Kidney capillary endothelial cell (primary cell): ENCODE data around the gene FKBP7.
"Not testable (repeated sequence)": the region's sequence is repeated elsewhere in the genome, so short reads cannot be mapped to it uniquely, and the experiment has no call there.

Source experiments
- DNase-seq: peaks from one replicate; pipeline ENCODE4 v3.0.0-alpha.2; 2018; ENCODE audit warnings: low spot score

Gene FKBP7

GRCh38 chr2:178449700-178450523 lies 28.5 kb downstream of the FKBP7 start:
- peak; percentile 10 for DNase-seq

GRCh38 chr2:178448968-178449661 lies 29.3 kb downstream of the FKBP7 start:
- DNase-seq, result no peak

- DNase-seq, result no peak
Measured at GRCh38 chr2:178441426-178441825, 37.0 kb downstream of the FKBP7 start.

GRCh38 chr2:178436662-178437061 lies 41.7 kb downstream of the FKBP7 start:
- DNase-seq, result no peak

- DNase-seq, result no peak
Measured at GRCh38 chr2:178429336-178429735, 49.1 kb downstream of the FKBP7 start.

- DNase-seq, result no peak
Measured at GRCh38 chr2:178428396-178428806, 50.0 kb downstream of the FKBP7 start.

GRCh38 chr2:178427458-178427857 lies 50.9 kb downstream of the FKBP7 start:
- DNase-seq, result no peak

DNA sequence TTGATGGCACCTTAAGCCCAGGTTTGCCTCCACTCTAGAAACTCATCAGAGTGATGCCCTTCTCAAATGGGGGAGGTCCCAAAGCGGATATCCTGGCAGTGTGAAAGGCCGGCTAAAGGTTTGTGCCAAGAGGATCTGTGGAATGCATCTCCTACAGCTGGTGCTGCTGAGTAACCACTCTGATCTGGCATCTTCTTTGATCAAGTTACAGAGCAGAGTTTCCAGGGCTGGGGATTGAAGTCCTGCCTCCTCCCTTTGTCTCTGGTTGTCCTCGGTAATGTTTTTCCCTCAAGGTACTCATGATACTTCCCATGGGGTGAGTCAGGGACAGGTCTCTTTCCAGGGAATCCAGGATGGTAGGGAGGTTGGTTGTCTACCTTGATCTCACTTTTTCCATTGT lies 52.0 kb downstream of the FKBP7 start:
- no peak for DNase-seq

- DNase-seq, result no peak
Measured at GRCh38 chr2:178425255-178425827, 53.1 kb downstream of the FKBP7 start.

DNA sequence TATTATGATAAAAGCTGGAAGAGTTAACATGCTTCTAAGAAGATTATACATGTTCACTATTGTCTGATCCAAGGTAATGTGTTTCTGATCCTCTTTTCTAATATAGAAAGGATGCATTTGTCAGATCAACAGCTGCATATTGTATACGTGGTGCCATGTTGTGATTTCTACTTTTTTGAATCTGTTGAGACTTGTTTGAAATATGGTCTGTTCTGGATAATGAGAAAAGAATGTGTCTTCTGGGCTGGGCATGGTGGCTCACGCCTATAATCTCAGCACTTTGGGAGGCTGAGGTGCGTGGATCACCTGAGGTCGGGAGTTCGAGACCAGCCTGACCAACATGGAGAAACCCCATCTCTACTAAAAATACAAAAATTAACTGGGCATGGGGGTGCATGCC lies 54.7 kb downstream of the FKBP7 start:
- not testable (repeated sequence) for DNase-seq

- DNase-seq, result no peak
Measured at GRCh38 chr2:178422097-178422496, 56.3 kb downstream of the FKBP7 start.

DNA sequence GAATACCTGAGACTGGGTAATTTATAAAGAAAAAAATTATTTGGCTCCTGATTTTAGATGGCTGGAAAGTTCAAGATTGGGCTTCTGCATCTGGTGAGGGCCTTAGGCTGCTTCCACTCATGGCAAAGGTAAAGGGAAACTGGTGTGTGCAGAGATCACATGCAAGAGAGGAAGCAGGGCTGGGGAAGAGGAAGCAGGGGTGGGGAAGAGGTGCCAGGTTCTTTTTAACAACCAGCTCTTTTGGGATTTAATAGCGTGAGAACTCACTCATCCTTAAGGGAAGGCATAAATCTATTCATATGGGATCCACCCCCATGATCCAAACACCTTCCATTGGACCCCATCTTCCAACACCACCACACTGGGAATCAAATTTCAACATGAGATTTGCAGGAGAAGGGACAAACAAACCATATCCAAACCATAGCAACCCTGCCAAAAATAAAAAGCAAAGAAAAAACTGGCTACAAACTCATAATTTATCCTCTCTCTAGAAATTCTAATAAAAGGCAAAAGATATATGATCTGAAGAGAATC lies 57.9 kb downstream of the FKBP7 start:
- DNase-seq, result no peak

- no peak for DNase-seq
Measured at GRCh38 chr2:178419123-178419522, 59.3 kb downstream of the FKBP7 start.

DNA sequence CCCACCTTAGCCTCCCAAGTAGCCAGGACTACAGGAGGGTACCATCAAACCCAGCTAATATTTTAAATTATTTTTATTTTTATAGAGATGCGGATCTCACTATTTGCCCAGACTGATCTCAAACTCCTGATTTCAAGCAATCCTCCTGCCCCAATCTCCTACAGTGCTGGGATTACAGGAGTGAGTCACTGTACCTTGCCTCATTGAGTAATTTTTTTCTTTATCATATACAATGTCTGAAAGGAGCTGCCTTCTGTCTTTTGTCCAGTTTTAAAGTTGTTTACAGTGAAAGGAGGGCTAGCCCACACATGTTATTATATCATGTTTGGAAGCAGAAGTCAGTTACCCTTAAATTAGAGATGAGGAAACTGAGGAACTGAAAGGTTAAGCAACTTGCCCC lies 60.0 kb downstream of the FKBP7 start:
- no peak for DNase-seq

DNA sequence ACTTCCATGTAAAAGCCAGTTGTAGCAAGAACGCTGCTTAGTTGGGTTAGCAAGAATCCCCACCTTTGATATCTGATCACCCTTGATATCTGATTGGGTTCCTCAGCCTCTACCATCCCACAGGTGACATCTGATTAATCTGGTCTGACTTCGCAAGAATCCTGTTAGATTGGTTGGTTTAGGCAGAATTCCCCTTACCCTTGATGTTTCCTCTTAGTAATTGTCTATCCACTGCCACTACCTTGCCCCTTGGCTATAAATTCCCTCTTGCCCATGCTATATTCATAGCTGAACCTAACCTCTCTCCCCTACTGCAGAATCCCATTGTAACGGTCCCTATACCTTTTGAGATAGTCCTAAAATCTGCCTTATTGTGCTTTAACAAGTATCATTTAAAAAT lies 60.5 kb downstream of the FKBP7 start:
- no peak for DNase-seq

GRCh38 chr2:178415979-178416378 lies 62.4 kb downstream of the FKBP7 start:
- DNase-seq, result no peak

DNA sequence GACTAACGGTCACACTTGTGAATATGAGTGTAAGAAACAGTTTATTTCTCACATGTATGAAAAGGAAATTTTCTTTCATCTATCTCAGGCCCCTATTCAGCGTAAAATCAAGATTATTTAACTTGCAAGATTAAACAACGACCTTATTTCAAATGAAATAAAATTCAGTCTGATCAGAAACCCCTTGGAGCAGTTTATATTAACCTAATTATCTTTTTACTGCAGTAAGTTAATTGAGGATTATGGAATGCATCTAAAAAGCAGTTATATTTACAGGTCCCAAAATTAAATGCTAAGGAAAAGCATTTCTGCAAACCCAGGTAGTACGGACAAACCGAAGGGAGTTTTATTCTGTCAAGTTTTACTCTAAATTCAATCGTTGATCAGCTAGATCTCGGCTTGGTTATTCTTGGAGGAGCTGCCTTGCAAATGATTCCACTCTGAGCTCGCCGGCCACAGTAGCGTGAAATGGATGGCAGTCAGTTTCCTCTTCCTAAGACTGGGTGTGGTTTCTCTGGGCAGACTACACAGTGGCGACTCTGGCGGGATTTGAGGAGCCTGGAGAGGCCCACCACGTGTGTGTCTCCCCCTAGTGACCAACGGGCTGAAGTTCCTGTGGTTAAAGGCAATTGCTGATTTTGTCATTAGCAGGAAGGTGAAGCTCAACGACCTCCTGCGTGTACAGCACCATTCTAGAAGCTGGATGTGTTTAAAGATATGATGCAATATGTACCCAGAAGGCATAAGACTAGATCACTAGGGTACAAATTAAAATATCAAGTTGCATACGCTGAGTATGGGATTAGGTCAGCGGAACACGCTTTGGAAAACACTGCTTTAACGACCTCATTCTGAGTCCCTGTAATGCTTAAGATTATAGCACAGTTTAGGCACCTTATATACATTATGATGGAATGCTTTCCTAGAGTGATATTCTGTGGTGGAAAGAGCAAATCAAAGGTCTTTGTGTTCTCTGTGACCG lies 63.8 kb downstream of the FKBP7 start:
- DNase-seq, result peak; percentile 93
